Measurements from ENCODE around the gene SH2D7. TPM values are rescaled to one million over a fixed set of nuclear protein-coding genes. Genes with fewer than 3 reads are reported as not detected.

SH2D7 gene
- total RNA-seq, 1 experiment from 2014 or later: not detected

GRCh38 chr15:78097667-78098066, 5.3 kb downstream of the SH2D7 start:
- intact Hi-C loops (cut with micrococcal nuclease): no loop called here
- Histone ChIP-seq H3K79me2 (ENCODE audit: low read length) (no peaks in the 10 kb centered on the region), H3K4me3 (ENCODE audit: low read length) (no peak overlapping the region), H3K4me2 (ENCODE audit: low read length) (no peak overlapping the region), H3K36me3 (ENCODE audit: low read depth, low read length) (no peaks in the 10 kb centered on the region), H3F3A (ENCODE audit: low read length, unreplicated experiment) (no peaks in the 10 kb centered on the region), H3K9me2 (replicated peaks; ENCODE audit: low read length) (no peaks in the 10 kb centered on the region), H4K20me1 (ENCODE audit: low read length) (no peaks in the 10 kb centered on the region), H3K27ac (ENCODE audit: low read length) (no peak overlapping the region), H2AFZ (ENCODE audit: low read length) (no peak overlapping the region), H3K9me3 (ENCODE audit: low read length) (no peaks in the 10 kb centered on the region), H3K4me1 (ENCODE audit: insufficient read depth, low read length) (no peaks in the 10 kb centered on the region), H3K9ac (ENCODE audit: low read length) (no peak overlapping the region), H3K27me3 (ENCODE audit: low read length) (no peaks in the 10 kb centered on the region)
- ATAC-seq (no peak), DNase-seq (no peak)
- POLR2A ChIA-PET (ENCODE audit: unreplicated experiment): no interaction called here
- TF ChIP-seq EZH2phosphoT487 (IDR thresholded peaks at IDR 0.05; ENCODE audit: borderline replicate concordance, low read length) (no peak), CTCF (conservative IDR thresholded peaks at IDR 0.05; ENCODE audit: low read depth, low read length) (no peak), EZH2 (IDR thresholded peaks at IDR 0.05; ENCODE audit: low read length, unreplicated experiment) (no peak)
- CTCF ChIA-PET: no interaction called here
- no TSS peak for BruUV-seq (replicated peaks)

- Histone ChIP-seq H2AFZ (ENCODE audit: low read length) (no peak overlapping the region), H3K27ac (ENCODE audit: low read length) (no peak overlapping the region), H3K9ac (ENCODE audit: low read length) (no peak overlapping the region), H3K36me3 (ENCODE audit: low read depth, low read length) (no peaks in the 10 kb centered on the region), H3K79me2 (ENCODE audit: low read length) (no peaks in the 10 kb centered on the region), H3K9me2 (replicated peaks; ENCODE audit: low read length) (no peaks in the 10 kb centered on the region), H4K20me1 (ENCODE audit: low read length) (no peaks in the 10 kb centered on the region), H3K27me3 (ENCODE audit: low read length) (no peaks in the 10 kb centered on the region), H3K4me3 (ENCODE audit: low read length) (no peak overlapping the region), H3K9me3 (ENCODE audit: low read length) (no peaks in the 10 kb centered on the region), H3F3A (ENCODE audit: low read length, unreplicated experiment) (no peaks in the 10 kb centered on the region), H3K4me1 (ENCODE audit: insufficient read depth, low read length) (no peaks in the 10 kb centered on the region), H3K4me2 (ENCODE audit: low read length) (no peak overlapping the region)
- intact Hi-C loops (cut with micrococcal nuclease): no loop called here
- ChIA-PET CTCF (no interaction called here), POLR2A (ENCODE audit: unreplicated experiment) (no interaction called here)
- TF ChIP-seq EZH2phosphoT487 (IDR thresholded peaks at IDR 0.05; ENCODE audit: borderline replicate concordance, low read length): no peak
- no peak for TF ChIP-seq EZH2 (IDR thresholded peaks at IDR 0.05; ENCODE audit: low read length, unreplicated experiment)
- no peak for TF ChIP-seq CTCF (conservative IDR thresholded peaks at IDR 0.05; ENCODE audit: low read depth, low read length)
- BruUV-seq (replicated peaks): no TSS peak
- ATAC-seq (no peak), DNase-seq (no peak)
Observed at GRCh38 chr15:78098131-78098755, 5.9 kb downstream of the SH2D7 start.

GRCh38 chr15:78100886-78101285, 8.5 kb downstream of the SH2D7 start:
- H3K4me3 ChIP-seq (ENCODE audit: low read length): no peak overlapping the region
- TF ChIP-seq EZH2phosphoT487 (IDR thresholded peaks at IDR 0.05; ENCODE audit: borderline replicate concordance, low read length) (no peak), CTCF (conservative IDR thresholded peaks at IDR 0.05; ENCODE audit: low read depth, low read length) (no peak), EZH2 (IDR thresholded peaks at IDR 0.05; ENCODE audit: low read length, unreplicated experiment) (no peak)
- DNase-seq (no peak), ATAC-seq (no peak)
- H4K20me1 ChIP-seq (ENCODE audit: low read length): no peaks in the 10 kb centered on the region
- no peaks in the 10 kb centered on the region for H3K27me3 ChIP-seq (ENCODE audit: low read length)
- no peaks in the 10 kb centered on the region for H3K36me3 ChIP-seq (ENCODE audit: low read depth, low read length)
- no peaks in the 10 kb centered on the region for H3K9me3 ChIP-seq (ENCODE audit: low read length)
- ChIA-PET POLR2A (ENCODE audit: unreplicated experiment) (no interaction called here), CTCF (no interaction called here)
- H3K9me2 ChIP-seq (replicated peaks; ENCODE audit: low read length): no peaks in the 10 kb centered on the region
- no peak overlapping the region for H3K4me2 ChIP-seq (ENCODE audit: low read length)
- no peaks in the 10 kb centered on the region for H3F3A ChIP-seq (ENCODE audit: low read length, unreplicated experiment)
- H3K27ac ChIP-seq (ENCODE audit: low read length): no peak overlapping the region
- intact Hi-C loops (cut with micrococcal nuclease): no loop called here
- H3K9ac ChIP-seq (ENCODE audit: low read length): no peak overlapping the region
- H3K4me1 ChIP-seq (ENCODE audit: insufficient read depth, low read length): no peaks in the 10 kb centered on the region
- no peaks in the 10 kb centered on the region for H3K79me2 ChIP-seq (ENCODE audit: low read length)
- H2AFZ ChIP-seq (ENCODE audit: low read length): no peak overlapping the region
- no TSS peak for BruUV-seq (replicated peaks)
